DOHH2 (cell line): ENCODE results near the gene ADK.

Experiments
- CTCF ChIP-seq: fragments of 200-600 bp; sonication (generic); IDR thresholded peaks from one replicate; pipeline ENCODE4 v1.5.1; 2014; ENCODE audit warnings: antibody characterized with exemption, mild to moderate bottlenecking, low read depth, low read length; ENCODE audit not compliant: poor library complexity, severe bottlenecking
- EZH2phosphoT487 ChIP-seq: fragments of 200-600 bp; sonication (generic); IDR thresholded peaks from 2 replicates; pipeline ENCODE4 v1.6.1; 2017; ENCODE audit warnings: borderline replicate concordance, mild to moderate bottlenecking, antibody characterized with exemption, low read length, moderate library complexity, mixed read lengths

- TF ChIP-seq EZH2phosphoT487 (no peak), CTCF (no peak)
Measured at GRCh38 chr10:74104480-74104879, 46.5 kb upstream of the ADK start.
